H1 (cell line): Measurements from ENCODE around the gene TEN1. TPM values are rescaled to one million over a fixed set of nuclear protein-coding genes. Genes with fewer than 3 reads are reported as not detected.

ENCODE experiments used
- CTCF ChIA-PET: fragments of 300-600 bp; sonication (Branson Sonifier 250); formaldehyde crosslinking; loops from one replicate; lab custom pipeline; 2021; ENCODE audit not compliant: partially characterized antibody; lab: Charles Lee
- POLR2A ChIA-PET: fragments of 300-600 bp; sonication (Branson Sonifier 250); formaldehyde crosslinking; loops from one replicate; lab custom pipeline; 2021; ENCODE audit warnings: inconsistent platforms; ENCODE audit not compliant: partially characterized antibody; lab: Charles Lee
- DNase-seq, 2 experiments: peaks; one replicate each; pipeline versions ENCODE4 v3.0.0 to v3.0.0-alpha.2; 2010 to 2022; ENCODE audit warnings: low spot score in 2 of 2, low read depth in 1 of 2, mixed read lengths in 1 of 2
- FAIRE-seq: peaks from 2 replicates; lab custom pipeline; 2011; peaks lifted over from hg19 to GRCh38; lab: Jason Lieb, UNC
- H2AFZ ChIP-seq: 2 replicates; pipeline ENCODE4 v1.8.1; 2012; ENCODE audit warnings: low read length, inconsistent platforms
- H2AK5ac ChIP-seq: 2 replicates; pipeline ENCODE4 v1.6.1; 2013; ENCODE audit warnings: low read depth, low read length
- H2BK120ac ChIP-seq: replicated peaks from 2 replicates; pipeline ENCODE3; 2013; ENCODE audit warnings: low read depth, low read length, inconsistent platforms
- H2BK12ac ChIP-seq: 2 replicates; pipeline ENCODE4 v1.6.1; 2013; ENCODE audit warnings: low read depth, low read length
- H2BK15ac ChIP-seq: 2 replicates; pipeline ENCODE4 v1.6.1; 2013; ENCODE audit warnings: low read length
- H2BK20ac ChIP-seq: 2 replicates; pipeline ENCODE4 v1.6.1; 2013; ENCODE audit warnings: low read length
- H2BK5ac ChIP-seq: 2 replicates; pipeline ENCODE4 v1.6.1; 2013; ENCODE audit warnings: low read depth, low read length
- H3K14ac ChIP-seq: 2 replicates; pipeline ENCODE4 v1.6.1; 2013; ENCODE audit warnings: inconsistent platforms; ENCODE audit not compliant: insufficient read length
- H3K18ac ChIP-seq: 2 replicates; pipeline ENCODE4 v1.6.1; 2013; ENCODE audit warnings: low read length; ENCODE audit errors: extremely low read depth
- H3K23ac ChIP-seq: 2 replicates; pipeline ENCODE4 v1.6.1; 2013; ENCODE audit warnings: inconsistent platforms; ENCODE audit not compliant: insufficient read length
- H3K23me2 ChIP-seq: 2 replicates; pipeline ENCODE4 v1.6.1; 2013; ENCODE audit warnings: low read depth, low read length
- H3K27ac ChIP-seq: 2 replicates; pipeline ENCODE4 v1.6.1; 2011; ENCODE audit warnings: low read depth, low read length, inconsistent platforms
- H3K27me3 ChIP-seq, 4 experiments: replicated peaks in 1 of 4; 1 replicate in 1 of 4; 2 replicates in 3 of 4; pipeline versions ENCODE4 v1.6.1 to v1.8.1; 2011 to 2013; ENCODE audit warnings: low read length in 3 of 4, mild to moderate bottlenecking in 3 of 4, inconsistent platforms in 2 of 4, mixed read lengths in 2 of 4, moderate library complexity in 1 of 4; ENCODE audit not compliant: control insufficient read depth in 3 of 4, insufficient read depth in 3 of 4; ENCODE audit errors: extremely low read depth in 1 of 4
- H3K36me3 ChIP-seq, 4 experiments: 2 replicates each; pipeline versions ENCODE4 v1.6.1 to v1.8.1; 2011 to 2013; ENCODE audit warnings: mild to moderate bottlenecking in 4 of 4, low read length in 3 of 4, moderate library complexity in 2 of 4, control low read depth in 1 of 4, inconsistent platforms in 1 of 4; ENCODE audit not compliant: insufficient read depth in 4 of 4, control insufficient read depth in 2 of 4
- H3K4ac ChIP-seq: replicated peaks from 2 replicates; pipeline ENCODE3; 2013; ENCODE audit warnings: low read length, low read depth, mixed read lengths, inconsistent platforms; ENCODE audit not compliant: insufficient read length
- H3K4me1 ChIP-seq, 4 experiments: replicated peaks in 1 of 4; 1 replicate in 1 of 4; 2 replicates in 3 of 4; pipeline versions ENCODE4 v1.6.1 to v1.8.1; 2011 to 2013; ENCODE audit warnings: low read length in 3 of 4, inconsistent platforms in 2 of 4, mixed read lengths in 1 of 4; ENCODE audit not compliant: insufficient read depth in 4 of 4, control insufficient read depth in 3 of 4
- H3K4me2 ChIP-seq, 2 experiments: 2 replicates each; pipeline versions ENCODE4 v1.6.1 to v1.8.1; 2011 to 2013; ENCODE audit warnings: low read depth in 2 of 2, low read length in 2 of 2, control low read depth in 1 of 2, inconsistent platforms in 1 of 2, mild to moderate bottlenecking in 1 of 2; ENCODE audit not compliant: insufficient read depth in 1 of 2
- H3K4me3 ChIP-seq, 4 experiments: fragments of 200-600, 300-600 bp in 1 of 4; sonication (generic), shearing (Covaris generic), sonication (Bioruptor Twin) in 1 of 4; 2 replicates each; pipeline versions ENCODE4 v1.5.1 to v1.8.1; 2011 to 2016; ENCODE audit warnings: low read length in 4 of 4, low read depth in 3 of 4, control low read depth in 2 of 4, inconsistent platforms in 2 of 4, mild to moderate bottlenecking in 2 of 4, mixed read lengths in 1 of 4, moderate library complexity in 1 of 4; ENCODE audit not compliant: insufficient read depth in 2 of 4; ENCODE audit errors: extremely low read depth in 1 of 4
- H3K56ac ChIP-seq: replicated peaks from 2 replicates; pipeline ENCODE3; 2013; ENCODE audit warnings: low read depth, mild to moderate bottlenecking, mixed read lengths, low read length, inconsistent platforms; ENCODE audit not compliant: insufficient read length
- H3K79me1 ChIP-seq: 2 replicates; pipeline ENCODE4 v1.6.1; 2013; ENCODE audit warnings: low read depth, low read length, control low read depth
- H3K79me2 ChIP-seq, 2 experiments: 2 replicates each; pipeline versions ENCODE4 v1.6.1 to v1.8.1; 2012 to 2013; ENCODE audit warnings: low read length in 2 of 2, mild to moderate bottlenecking in 2 of 2, inconsistent platforms in 1 of 2; ENCODE audit not compliant: insufficient read depth in 2 of 2, control insufficient read depth in 1 of 2
- H3K9ac ChIP-seq, 4 experiments: replicated peaks in 1 of 4; 1 replicate in 1 of 4; 2 replicates in 3 of 4; pipeline versions ENCODE4 v1.6.1 to v1.8.1; 2011 to 2013; ENCODE audit warnings: low read depth in 3 of 4, low read length in 3 of 4, control low read depth in 2 of 4, mild to moderate bottlenecking in 2 of 4, moderate library complexity in 2 of 4, inconsistent platforms in 1 of 4; ENCODE audit errors: extremely low read depth in 1 of 4
- H3K9me3 ChIP-seq, 2 experiments: 2 replicates each; pipeline versions ENCODE4 v1.6.1 to v1.8.1; 2012 to 2013; ENCODE audit warnings: mild to moderate bottlenecking in 2 of 2, moderate library complexity in 2 of 2, control low read depth in 1 of 2, inconsistent platforms in 1 of 2, low read depth in 1 of 2, low read length in 1 of 2, mixed read lengths in 1 of 2; ENCODE audit not compliant: insufficient read depth in 2 of 2
- H4K20me1 ChIP-seq, 2 experiments: replicated peaks in 1 of 2; 2 replicates each; pipeline versions ENCODE3 to v1.8.1; 2011 to 2013; ENCODE audit warnings: inconsistent platforms in 2 of 2, low read length in 2 of 2, mild to moderate bottlenecking in 1 of 2; ENCODE audit not compliant: insufficient read depth in 2 of 2, control insufficient read depth in 1 of 2
- H4K5ac ChIP-seq: 2 replicates; pipeline ENCODE4 v1.6.1; 2013; ENCODE audit warnings: low read length, low read depth, mixed read lengths, inconsistent platforms; ENCODE audit not compliant: insufficient read length
- H4K8ac ChIP-seq: 2 replicates; pipeline ENCODE4 v1.8.0; 2013; ENCODE audit warnings: mild to moderate bottlenecking, moderate library complexity, low read length, inconsistent platforms; ENCODE audit not compliant: insufficient read depth; ENCODE audit errors: extremely low read depth
- H4K91ac ChIP-seq: replicated peaks from 2 replicates; pipeline ENCODE3; 2013; ENCODE audit warnings: low read length, mixed read lengths, inconsistent platforms; ENCODE audit not compliant: insufficient read length
- EP300 ChIP-seq, 2 experiments: IDR thresholded peaks; 1 replicate in 1 of 2; 2 replicates in 1 of 2; pipeline ENCODE4 v1.6.1; 2011 to 2012; ENCODE audit warnings: low read depth in 2 of 2, low read length in 2 of 2, mild to moderate bottlenecking in 2 of 2, borderline replicate concordance in 1 of 2, inconsistent platforms in 1 of 2, moderate library complexity in 1 of 2
- PHF8 ChIP-seq: fragments of 200-600 bp; sonication (generic); conservative IDR thresholded peaks from 2 replicates; pipeline ENCODE4 v1.7.1; 2012; ENCODE audit warnings: low read depth, mild to moderate bottlenecking, inconsistent platforms, low read length, moderate library complexity
- POU5F1 ChIP-seq: IDR thresholded peaks from 2 replicates; pipeline ENCODE4 v1.6.1; 2011; ENCODE audit warnings: low read depth, mild to moderate bottlenecking, low read length, moderate library complexity
- WGBS, 2 experiments: shearing (Covaris generic) in 1 of 2; methylation state at CpG; one replicate each; pipeline versions ENCODE4 v1.1.6 to v1.1.7; 2013 to 2015; ENCODE audit warnings: low lambda C conversion rate in 2 of 2, mixed read lengths in 2 of 2, inconsistent platforms in 1 of 2, low coverage in 1 of 2, missing lambda C conversion rate in 1 of 2; ENCODE audit not compliant: insufficient replicate concordance in 2 of 2, insufficient coverage in 1 of 2, insufficient read length in 1 of 2; ENCODE audit errors: extremely low coverage in 1 of 2, missing lambda C conversion rate in 1 of 2; 5-methylcytosine and 5-hydroxymethylcytosine counted together
- polyA plus RNA-seq, 7 experiments: library from polyadenylated mRNA; depleted of rRNA in 3 of 7; stranded (reverse) in 5 of 7; unstranded in 2 of 7; fragments of >200 nt in 5 of 7; fragments of 200-250 nt in 2 of 7; gene quantifications; 1 replicate in 5 of 7; 2 replicates in 1 of 7; 4 replicates in 1 of 7; pipeline versions ENCODE4 v1.2.1 to v1.2.3, GENCODE V29; 2011 to 2013; ENCODE audit warnings: missing spikeins in 2 of 7, mixed read lengths in 2 of 7
- total RNA-seq: library from RNA; stranded (reverse); fragmentation: NEBNext Ultra II Directional; extraction: Animal tissue kit (Norgen Biotek cat#: 25700); gene quantifications from 2 replicates; pipeline ENCODE4 v1.2.1, GENCODE V29; 2021
- TF ChIP-seq, protein P1 (sequence below): IDR thresholded peaks from 2 replicates; pipeline ENCODE4 v1.6.1; 2012; ENCODE audit warnings: low read length, inconsistent platforms

TEN1 gene
- total and polyA plus RNA-seq, 2 of the 8 experiments (the other 6 are each of a cell fraction or from before 2014, with no cell fraction given), result 15.9 to 18.7 TPM

DNA sequence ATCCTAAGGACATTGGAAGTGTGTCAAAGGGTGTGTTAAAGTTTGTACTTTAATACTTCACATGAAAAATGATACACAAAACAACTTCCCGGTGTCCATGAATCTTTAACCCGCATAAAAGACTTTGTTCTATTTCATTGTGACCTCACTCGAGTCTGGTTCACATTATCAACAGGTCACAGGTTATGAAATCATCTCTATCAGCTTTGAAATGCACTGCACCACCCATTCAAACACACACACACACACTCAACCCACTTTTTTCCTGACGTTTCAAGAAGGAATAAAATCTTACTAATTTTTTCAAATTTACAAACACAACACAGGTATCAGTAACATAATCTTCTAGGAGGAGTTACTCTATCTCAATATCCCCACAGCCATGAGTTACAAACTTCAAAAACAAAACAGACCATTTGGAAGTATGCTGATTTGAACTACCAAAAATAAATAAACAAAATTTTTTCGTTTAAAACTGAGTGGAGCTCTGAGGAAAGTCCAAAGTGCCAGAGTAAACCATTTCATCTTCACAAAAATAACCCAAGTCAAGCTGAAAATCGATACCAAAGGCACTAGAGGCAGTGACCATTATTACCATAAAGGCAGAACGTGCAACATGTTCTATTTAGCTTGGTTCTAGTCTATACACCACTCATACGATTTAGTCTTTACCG, 2.7 kb upstream of the TEN1 start:
- DNase-seq (no peak), FAIRE-seq (no peak)
- Histone ChIP-seq H3K4me2 (no peak overlapping the region; a peak in 1 of 4 replicates), H2BK5ac (no peak overlapping the region), H2AK5ac (no peak overlapping the region), H4K91ac (no peak overlapping the region), H3K4ac (no peak overlapping the region), H4K8ac (no peak overlapping the region), H3K79me2 (peaks cover 0 to 43% of the 10 kb centered on the region in 2 experiments; a peak in 3 of 4 replicates), H2BK12ac (no peak overlapping the region), H2BK15ac (no peak overlapping the region), H4K20me1 (no peaks in the 10 kb centered on the region), H3K4me1 (peaks cover 0 to 4% (median 3%) of the 10 kb centered on the region in 4 experiments; a peak in 2 of 7 replicates), H2AFZ (no peak overlapping the region), H3K14ac (no peak overlapping the region), H2BK120ac (no peak overlapping the region), H2BK20ac (no peak overlapping the region), H3K56ac (no peak overlapping the region), H3K18ac (no peak overlapping the region), H4K5ac (no peak overlapping the region), H3K9me3 (no peaks in the 10 kb centered on the region), H3K27ac (no peak overlapping the region), H3K36me3 (peaks cover 0 to 19% (median 0%) of the 10 kb centered on the region in 4 experiments; a peak in 3 of 8 replicates), H3K23ac (no peak overlapping the region), H3K79me1 (0 out of 2 replicates have a peak, but pooled peaks cover 3% of the 10 kb centered on the region), H3K4me3 (no peak overlapping the region), H3K9ac (no peak overlapping the region), H3K23me2 (peaks cover 8% of the 10 kb centered on the region; the same call in 1 of the 2 replicates), H3K27me3 (no peaks in the 10 kb centered on the region)
- POLR2A ChIA-PET, result interaction anchor here (0.7 kb wide), 1 partner anchor 409 kb away, joined by 3 read pairs; no protein-coding TSS in a partner anchor
- CTCF ChIA-PET, result interaction anchor here (1.1 kb wide), 1 partner anchor 20 kb away, joined by 3 read pairs; no protein-coding TSS in a partner anchor
- WGBS, 2 experiments, result 88 to 100% methylated on average over 1 to 9 of the region's 9 CpGs
- TF ChIP-seq, protein P1, sequence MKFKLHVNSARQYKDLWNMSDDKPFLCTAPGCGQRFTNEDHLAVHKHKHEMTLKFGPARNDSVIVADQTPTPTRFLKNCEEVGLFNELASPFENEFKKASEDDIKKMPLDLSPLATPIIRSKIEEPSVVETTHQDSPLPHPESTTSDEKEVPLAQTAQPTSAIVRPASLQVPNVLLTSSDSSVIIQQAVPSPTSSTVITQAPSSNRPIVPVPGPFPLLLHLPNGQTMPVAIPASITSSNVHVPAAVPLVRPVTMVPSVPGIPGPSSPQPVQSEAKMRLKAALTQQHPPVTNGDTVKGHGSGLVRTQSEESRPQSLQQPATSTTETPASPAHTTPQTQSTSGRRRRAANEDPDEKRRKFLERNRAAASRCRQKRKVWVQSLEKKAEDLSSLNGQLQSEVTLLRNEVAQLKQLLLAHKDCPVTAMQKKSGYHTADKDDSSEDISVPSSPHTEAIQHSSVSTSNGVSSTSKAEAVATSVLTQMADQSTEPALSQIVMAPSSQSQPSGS, result no peak
- no peak for TF ChIP-seq EP300 (IDR thresholded peaks at IDR 0.05; ENCODE audit: borderline replicate concordance in 1 of 2, low read depth in 2 of 2, low read length in 2 of 2)
- TF ChIP-seq POU5F1, result no peak
- no peak for TF ChIP-seq PHF8
